ENCODE results near the gene DNAH11.

GRCh38 chr7:21566094-21566493 is 23.3 kb downstream of the DNAH11 start:
- TF ChIP-seq POLR2AphosphoS5 (IDR thresholded peaks at IDR 0.05) (no peak), EP300 (conservative IDR thresholded peaks at IDR 0.05; ENCODE audit: poor library complexity, severe bottlenecking) (no peak), REST (IDR thresholded peaks at IDR 0.05; ENCODE audit: borderline replicate concordance) (no peak), CTCF (IDR thresholded peaks at IDR 0.05; ENCODE audit: poor library complexity, severe bottlenecking) (no peak), TAF1 (IDR thresholded peaks at IDR 0.05; ENCODE audit: low read depth) (no peak), RAD21 (conservative IDR thresholded peaks at IDR 0.05) (no peak)

All from neural cell (in vitro differentiated cells).